ENCODE results near the gene DDC.
A peak's percentile ranks its signal among the peaks of the same experiment; 100 is the strongest.
"Not testable (repeated sequence)": the region's sequence is repeated elsewhere in the genome, so short reads cannot be mapped to it uniquely, and the experiment has no call there.

The DDC gene

DNA sequence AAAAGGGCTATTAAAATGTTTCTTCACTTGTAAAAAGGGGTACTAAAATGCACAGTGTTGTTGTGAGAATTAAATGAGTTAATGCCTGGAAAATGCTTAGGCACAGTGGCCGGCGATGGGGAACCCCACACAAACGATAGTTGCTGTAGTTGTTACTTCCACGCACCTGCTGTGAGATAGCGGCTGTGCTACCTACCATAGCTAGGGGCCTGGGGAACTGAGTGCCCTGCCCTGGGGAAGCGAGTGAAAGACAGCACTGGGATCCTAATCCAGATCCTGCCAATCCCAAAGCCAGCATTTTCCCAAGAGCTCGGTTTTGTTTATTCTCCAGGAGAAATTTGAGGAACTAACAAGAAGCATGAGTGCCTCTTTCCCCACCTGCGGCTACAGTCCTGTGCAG, 27.8 kb downstream of the DDC start:
- H3K36me3 ChIP-seq (ENCODE audit: control insufficient read depth in 1 of 2, insufficient read depth in 2 of 2, low read length in 2 of 2) = no peaks in the 10 kb centered on the region
- no peak overlapping the region for H4K12ac ChIP-seq (ENCODE audit: low read depth, low read length)
- peaks cover 2% of the 10 kb centered on the region for H3K79me1 ChIP-seq (ENCODE audit: low read length)
- H3K4ac ChIP-seq (ENCODE audit: low read depth, low read length) = no peak overlapping the region
- H2BK12ac ChIP-seq (ENCODE audit: low read length) = no peak overlapping the region
- H2AFZ ChIP-seq (ENCODE audit: insufficient read depth, low read length, poor library complexity) = no peak overlapping the region
- DNase-seq = no peak
- H3K23ac ChIP-seq (ENCODE audit: low read length) = no peak overlapping the region
- no peak overlapping the region for H3K18ac ChIP-seq (ENCODE audit: low read length)
- H4K91ac ChIP-seq (ENCODE audit: low read depth, low read length) = no peak overlapping the region
- no peak overlapping the region for H4K8ac ChIP-seq (ENCODE audit: low read depth, low read length)
- no peak overlapping the region for H2AK5ac ChIP-seq (ENCODE audit: low read length)
- H3K4me3 ChIP-seq (ENCODE audit: low read depth, low read length) = no peak overlapping the region
- no peak overlapping the region for H2BK120ac ChIP-seq (ENCODE audit: insufficient read depth, low read length, poor library complexity)
- H3K9me3 ChIP-seq (ENCODE audit: insufficient read depth, low read depth, low read length) = peaks cover 6% of the 10 kb centered on the region
- no peak overlapping the region for H3K14ac ChIP-seq (ENCODE audit: low read length)
- no peaks in the 10 kb centered on the region for H3K79me2 ChIP-seq (ENCODE audit: control insufficient read depth, insufficient read depth, low read length, poor library complexity)
- no peak overlapping the region for H2BK5ac ChIP-seq (ENCODE audit: low read depth, low read length, poor library complexity)
- WGBS (ENCODE audit: extremely low coverage, insufficient coverage, insufficient read length) = no CpG with 5 or more reads among the region's 8 CpGs
- H3K27me3 ChIP-seq (ENCODE audit: insufficient read depth, low read length) = no peaks in the 10 kb centered on the region
- no peak overlapping the region for H3K4me2 ChIP-seq (ENCODE audit: low read length)
- no peak overlapping the region for H3K27ac ChIP-seq (ENCODE audit: low read depth, low read length)
- H3K9ac ChIP-seq (ENCODE audit: low read length) = no peak overlapping the region
- peaks cover 0 to 7% of the 10 kb centered on the region in 2 experiments for H3K4me1 ChIP-seq (ENCODE audit: control insufficient read depth in 1 of 2, insufficient read depth in 2 of 2, low read length in 2 of 2)

DNA sequence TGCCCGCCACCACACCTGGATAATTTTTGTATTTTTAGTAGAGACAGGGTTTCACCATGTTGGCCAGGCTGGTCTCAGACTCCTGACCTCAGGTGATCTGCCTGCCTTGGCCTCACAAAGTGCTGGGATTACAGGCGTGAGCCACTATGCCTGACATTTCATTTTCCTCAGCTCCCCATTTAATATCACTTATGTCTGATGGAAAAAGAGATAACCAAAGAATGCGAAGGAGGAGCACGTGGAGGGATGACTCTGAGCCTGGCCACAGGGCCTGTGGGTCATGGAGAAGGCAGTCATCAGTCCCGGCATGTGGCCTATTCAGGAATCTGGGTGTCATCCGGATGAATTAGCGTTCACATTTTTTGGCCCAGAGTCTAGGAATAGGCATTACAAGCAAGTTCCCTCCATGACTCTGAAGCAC, 29.9 kb downstream of the DDC start:
- H3K4me3 ChIP-seq (ENCODE audit: low read depth, low read length); H3K4me2 ChIP-seq (ENCODE audit: low read length); H3K27ac ChIP-seq (ENCODE audit: low read depth, low read length); H2BK12ac ChIP-seq (ENCODE audit: low read length); H3K36me3 ChIP-seq (ENCODE audit: control insufficient read depth in 1 of 2, insufficient read depth in 2 of 2, low read length in 2 of 2); H3K4ac ChIP-seq (ENCODE audit: low read depth, low read length); H4K91ac ChIP-seq (ENCODE audit: low read depth, low read length); H3K14ac ChIP-seq (ENCODE audit: low read length); H4K8ac ChIP-seq (ENCODE audit: low read depth, low read length); H3K27me3 ChIP-seq (ENCODE audit: insufficient read depth, low read length); H2AK5ac ChIP-seq (ENCODE audit: low read length); H3K23ac ChIP-seq (ENCODE audit: low read length); H3K18ac ChIP-seq (ENCODE audit: low read length); H3K9ac ChIP-seq (ENCODE audit: low read length); H2AFZ ChIP-seq (ENCODE audit: insufficient read depth, low read length, poor library complexity); H2BK5ac ChIP-seq (ENCODE audit: low read depth, low read length, poor library complexity); H3K79me1 ChIP-seq (ENCODE audit: low read length); H3K79me2 ChIP-seq (ENCODE audit: control insufficient read depth, insufficient read depth, low read length, poor library complexity); H3K9me3 ChIP-seq (ENCODE audit: insufficient read depth, low read depth, low read length); H4K12ac ChIP-seq (ENCODE audit: low read depth, low read length): not testable (repeated sequence)
- Histone ChIP-seq H2BK120ac (ENCODE audit: insufficient read depth, low read length, poor library complexity) (peak overlapping the region; percentile 28), H3K4me1 (ENCODE audit: control insufficient read depth in 1 of 2, insufficient read depth in 2 of 2, low read length in 2 of 2) (peaks cover 9 to 16% of the 10 kb centered on the region in 2 experiments)
- peak; percentile 84 to 92 for DNase-seq
- WGBS (ENCODE audit: extremely low coverage, insufficient coverage, insufficient read length) = no CpG with 5 or more reads among the region's 7 CpGs

GRCh38 chr7:50534690-50535290, 30.4 kb downstream of the DDC start:
- no peak overlapping the region for H2BK12ac ChIP-seq (ENCODE audit: low read length)
- H3K14ac ChIP-seq (ENCODE audit: low read length) = no peak overlapping the region
- H3K79me1 ChIP-seq (ENCODE audit: low read length) = peaks cover 3% of the 10 kb centered on the region
- no peak overlapping the region for H3K4ac ChIP-seq (ENCODE audit: low read depth, low read length)
- H3K4me3 ChIP-seq (ENCODE audit: low read depth, low read length) = no peak overlapping the region
- H4K12ac ChIP-seq (ENCODE audit: low read depth, low read length) = no peak overlapping the region
- no peak overlapping the region for H2AK5ac ChIP-seq (ENCODE audit: low read length)
- H2BK120ac ChIP-seq (ENCODE audit: insufficient read depth, low read length, poor library complexity) = no peak overlapping the region
- no peaks in the 10 kb centered on the region for H3K79me2 ChIP-seq (ENCODE audit: control insufficient read depth, insufficient read depth, low read length, poor library complexity)
- H3K23ac ChIP-seq (ENCODE audit: low read length) = no peak overlapping the region
- H3K9ac ChIP-seq (ENCODE audit: low read length) = no peak overlapping the region
- H3K27me3 ChIP-seq (ENCODE audit: insufficient read depth, low read length) = no peaks in the 10 kb centered on the region
- no peaks in the 10 kb centered on the region for H3K36me3 ChIP-seq (ENCODE audit: control insufficient read depth in 1 of 2, insufficient read depth in 2 of 2, low read length in 2 of 2)
- no peak overlapping the region for H3K4me2 ChIP-seq (ENCODE audit: low read length)
- H3K18ac ChIP-seq (ENCODE audit: low read length) = no peak overlapping the region
- no peak overlapping the region for H3K27ac ChIP-seq (ENCODE audit: low read depth, low read length)
- H3K9me3 ChIP-seq (ENCODE audit: insufficient read depth, low read depth, low read length) = peaks cover 5% of the 10 kb centered on the region
- H3K4me1 ChIP-seq (ENCODE audit: control insufficient read depth in 1 of 2, insufficient read depth in 2 of 2, low read length in 2 of 2) = peaks cover 9 to 16% of the 10 kb centered on the region in 2 experiments
- H4K91ac ChIP-seq (ENCODE audit: low read depth, low read length) = peak overlapping the region; percentile 4
- H2AFZ ChIP-seq (ENCODE audit: insufficient read depth, low read length, poor library complexity) = no peak overlapping the region
- DNase-seq = peak; percentile 88 to 98
- H2BK5ac ChIP-seq (ENCODE audit: low read depth, low read length, poor library complexity) = no peak overlapping the region
- H4K8ac ChIP-seq (ENCODE audit: low read depth, low read length) = no peak overlapping the region
- no CpG with 5 or more reads among the region's 12 CpGs for WGBS (ENCODE audit: extremely low coverage, insufficient coverage, insufficient read length)

- Histone ChIP-seq H3K79me1 (ENCODE audit: low read length) (peaks cover 3% of the 10 kb centered on the region), H3K79me2 (ENCODE audit: control insufficient read depth, insufficient read depth, low read length, poor library complexity) (no peaks in the 10 kb centered on the region), H3K36me3 (ENCODE audit: control insufficient read depth in 1 of 2, insufficient read depth in 2 of 2, low read length in 2 of 2) (no peaks in the 10 kb centered on the region), H4K91ac (ENCODE audit: low read depth, low read length) (no peak overlapping the region), H3K27ac (ENCODE audit: low read depth, low read length) (no peak overlapping the region), H4K12ac (ENCODE audit: low read depth, low read length) (no peak overlapping the region), H3K4ac (ENCODE audit: low read depth, low read length) (no peak overlapping the region), H3K4me3 (ENCODE audit: low read depth, low read length) (no peak overlapping the region), H3K4me2 (ENCODE audit: low read length) (no peak overlapping the region), H2BK5ac (ENCODE audit: low read depth, low read length, poor library complexity) (no peak overlapping the region), H3K23ac (ENCODE audit: low read length) (no peak overlapping the region), H2AK5ac (ENCODE audit: low read length) (no peak overlapping the region), H3K14ac (ENCODE audit: low read length) (no peak overlapping the region), H2BK120ac (ENCODE audit: insufficient read depth, low read length, poor library complexity) (no peak overlapping the region), H4K8ac (ENCODE audit: low read depth, low read length) (no peak overlapping the region), H3K9ac (ENCODE audit: low read length) (no peak overlapping the region), H2AFZ (ENCODE audit: insufficient read depth, low read length, poor library complexity) (no peak overlapping the region), H3K27me3 (ENCODE audit: insufficient read depth, low read length) (no peaks in the 10 kb centered on the region), H3K4me1 (ENCODE audit: control insufficient read depth in 1 of 2, insufficient read depth in 2 of 2, low read length in 2 of 2) (peaks cover 9 to 19% of the 10 kb centered on the region in 2 experiments), H2BK12ac (ENCODE audit: low read length) (no peak overlapping the region), H3K18ac (ENCODE audit: low read length) (no peak overlapping the region), H3K9me3 (ENCODE audit: insufficient read depth, low read depth, low read length) (peaks cover 5% of the 10 kb centered on the region)
- no peak for DNase-seq
- WGBS (ENCODE audit: extremely low coverage, insufficient coverage, insufficient read length) = no CpG with 5 or more reads among the region's 3 CpGs
These were observed 31.3 kb downstream of the DDC start for GRCh38 chr7:50533866-50534265.

Data from trophoblast cell (in vitro differentiated cells and primary cell).